22Rv1 (cell line): ENCODE data around the gene ANOS1.
"Not testable (repeated sequence)": the region's sequence is repeated elsewhere in the genome, so short reads cannot be mapped to it uniquely, and the experiment has no call there.

ENCODE experiments used
- H3K27ac ChIP-seq: fragments of 450-650 bp; 2 replicates; pipeline ENCODE4 v1.5.1; 2017
- ZFX ChIP-seq: fragments of 450-650 bp; IDR thresholded peaks from 2 replicates; pipeline ENCODE4 v1.6.1; 2017; ENCODE audit warnings: antibody characterized with exemption, borderline replicate concordance
- TF ChIP-seq, protein P1 (sequence below): fragments of 450-650 bp; IDR thresholded peaks from 2 replicates; pipeline ENCODE4 v1.5.1; 2017; ENCODE audit warnings: mild to moderate bottlenecking

ANOS1 gene

DNA sequence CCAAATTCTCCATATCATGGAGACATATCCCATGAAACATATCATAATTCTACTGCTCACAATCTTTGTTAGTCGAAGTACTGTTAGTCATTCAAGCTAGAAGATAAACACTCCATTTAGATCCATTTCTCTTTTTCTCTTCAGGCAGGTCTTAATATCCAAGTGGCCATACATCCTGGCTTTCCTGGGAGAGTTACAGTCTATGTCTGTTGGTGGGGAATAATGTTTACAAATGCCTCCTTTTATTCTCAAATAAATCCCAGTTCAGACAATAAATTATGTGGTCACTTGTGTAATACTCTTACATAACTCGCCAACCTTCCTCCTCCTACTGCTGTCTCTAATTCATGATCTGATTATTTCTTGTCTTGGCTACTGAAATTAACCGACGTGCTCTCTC, 185.2 kb downstream of the ANOS1 start:
- no peak overlapping the region for H3K27ac ChIP-seq
- no peak for TF ChIP-seq ZFX
- TF ChIP-seq, protein P1, sequence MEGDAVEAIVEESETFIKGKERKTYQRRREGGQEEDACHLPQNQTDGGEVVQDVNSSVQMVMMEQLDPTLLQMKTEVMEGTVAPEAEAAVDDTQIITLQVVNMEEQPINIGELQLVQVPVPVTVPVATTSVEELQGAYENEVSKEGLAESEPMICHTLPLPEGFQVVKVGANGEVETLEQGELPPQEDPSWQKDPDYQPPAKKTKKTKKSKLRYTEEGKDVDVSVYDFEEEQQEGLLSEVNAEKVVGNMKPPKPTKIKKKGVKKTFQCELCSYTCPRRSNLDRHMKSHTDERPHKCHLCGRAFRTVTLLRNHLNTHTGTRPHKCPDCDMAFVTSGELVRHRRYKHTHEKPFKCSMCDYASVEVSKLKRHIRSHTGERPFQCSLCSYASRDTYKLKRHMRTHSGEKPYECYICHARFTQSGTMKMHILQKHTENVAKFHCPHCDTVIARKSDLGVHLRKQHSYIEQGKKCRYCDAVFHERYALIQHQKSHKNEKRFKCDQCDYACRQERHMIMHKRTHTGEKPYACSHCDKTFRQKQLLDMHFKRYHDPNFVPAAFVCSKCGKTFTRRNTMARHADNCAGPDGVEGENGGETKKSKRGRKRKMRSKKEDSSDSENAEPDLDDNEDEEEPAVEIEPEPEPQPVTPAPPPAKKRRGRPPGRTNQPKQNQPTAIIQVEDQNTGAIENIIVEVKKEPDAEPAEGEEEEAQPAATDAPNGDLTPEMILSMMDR, result no peak

GRCh38 chrX:8520791-8521190, 211.1 kb downstream of the ANOS1 start:
- TF ChIP-seq, protein P1, result no peak
- TF ChIP-seq ZFX, result no peak
- no peak overlapping the region for H3K27ac ChIP-seq

GRCh38 chrX:8520178-8520577, 211.8 kb downstream of the ANOS1 start:
- no peak for TF ChIP-seq ZFX
- TF ChIP-seq, protein P1, result no peak
- no peak overlapping the region for H3K27ac ChIP-seq

DNA sequence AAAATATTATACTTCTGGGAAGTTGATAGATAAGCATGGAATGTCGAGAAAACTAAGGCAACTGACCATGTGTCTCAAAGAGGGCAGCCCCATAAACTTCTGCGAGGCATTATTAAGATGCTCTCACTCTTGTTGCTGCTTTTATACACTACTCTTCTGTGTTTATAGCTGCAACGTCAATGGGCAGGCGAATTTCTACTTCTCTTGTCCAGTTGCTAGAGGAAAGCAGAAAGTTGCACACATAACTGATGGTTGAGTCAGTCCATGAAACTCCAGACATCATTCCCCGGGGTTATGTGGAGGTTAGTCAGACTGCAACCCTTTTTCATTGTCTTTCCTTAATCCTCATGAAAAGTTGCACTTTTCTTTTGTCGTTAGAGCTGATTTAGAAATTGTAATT, 227.5 kb downstream of the ANOS1 start:
- no peak for TF ChIP-seq ZFX
- TF ChIP-seq, protein P1, result no peak
- no peak overlapping the region for H3K27ac ChIP-seq

DNA sequence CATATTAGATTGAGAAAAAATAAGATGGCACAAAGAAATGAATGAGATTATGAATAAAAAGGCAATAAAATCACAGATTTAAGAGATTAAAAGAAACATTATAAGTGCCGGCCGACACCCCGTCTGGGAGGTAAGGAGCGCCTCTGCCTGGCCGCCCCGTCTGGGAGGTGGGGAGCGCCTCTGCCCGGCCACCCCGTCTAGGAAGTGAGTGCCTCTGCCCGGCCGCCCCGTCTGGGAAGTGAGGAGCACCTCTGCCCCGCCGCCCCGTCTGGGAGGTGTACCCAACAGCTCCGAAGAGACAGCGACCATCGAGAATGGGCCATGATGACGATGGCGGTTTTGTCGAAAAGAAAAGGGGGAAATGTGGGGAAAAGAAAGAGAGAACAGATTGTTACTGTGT, 229.8 kb downstream of the ANOS1 start:
- not testable (repeated sequence) for H3K27ac ChIP-seq

DNA sequence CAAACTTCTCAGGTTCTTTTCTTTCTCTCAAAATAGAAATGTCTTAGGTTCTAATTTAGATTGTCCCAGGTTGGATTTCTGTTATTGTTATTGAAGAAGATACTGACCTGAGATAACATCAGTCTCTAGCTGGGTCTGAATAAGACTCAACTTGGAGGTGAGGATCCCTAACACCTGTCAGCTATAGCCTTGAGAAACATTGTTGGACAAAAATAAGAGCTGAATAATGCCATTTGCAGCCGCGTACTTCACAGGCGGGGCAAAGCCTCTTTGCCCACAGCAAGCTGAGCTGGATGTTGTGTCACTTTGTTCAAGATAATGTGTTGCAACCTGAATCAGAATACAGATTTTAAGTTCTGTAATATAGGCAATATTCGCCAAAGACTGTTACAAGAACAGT, 231.7 kb downstream of the ANOS1 start:
- TF ChIP-seq ZFX, result no peak
- TF ChIP-seq, protein P1, result no peak
- no peak overlapping the region for H3K27ac ChIP-seq

DNA sequence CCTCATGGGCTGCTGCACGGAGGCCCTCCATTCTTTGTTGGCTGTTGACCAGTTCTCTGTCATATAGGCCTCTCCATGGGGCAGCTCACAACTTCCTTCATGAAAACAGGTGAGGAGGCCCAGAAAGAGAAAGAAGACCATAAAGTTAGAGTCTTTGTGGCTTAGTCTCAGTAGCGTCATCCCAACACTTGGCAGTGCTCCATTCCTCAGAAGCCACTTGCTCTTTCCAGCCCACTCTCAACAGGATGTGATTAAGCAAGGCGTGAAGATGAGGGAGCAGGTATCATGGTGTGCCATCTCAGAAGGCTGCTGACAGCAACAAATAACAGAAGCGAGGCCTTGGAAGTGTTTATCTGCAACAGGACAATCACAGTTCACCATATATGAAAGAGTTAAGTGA, 236.9 kb downstream of the ANOS1 start:
- H3K27ac ChIP-seq, result not testable (repeated sequence)

GRCh38 chrX:8484360-8484949, 247.5 kb downstream of the ANOS1 start:
- no peak for TF ChIP-seq ZFX
- TF ChIP-seq, protein P1, result no peak
- H3K27ac ChIP-seq, result no peak overlapping the region
